SK-N-SH treated with all-trans-retinoic acid at 6 μM for 48 hours (cell line): ENCODE measurements around the gene CDH4.

ENCODE experiments used
- ATAC-seq: fragments of 200-7000 bp; cut with Tn5 transposase; 3 replicates; pipeline ENCODE4 v1.9.1; 2020; ENCODE audit warnings: mild to moderate bottlenecking, moderate library complexity
- BACH2 ChIP-seq: fragments of 250-450 bp; sonication (Bioruptor Pico); IDR thresholded peaks from 2 replicates; pipeline ENCODE4 v1.9.0; 2021; ENCODE audit warnings: mild to moderate bottlenecking, borderline replicate concordance
- CREB5 ChIP-seq: fragments of 250-450 bp; sonication (Bioruptor Pico); IDR thresholded peaks from 2 replicates; pipeline ENCODE4 v1.5.1; 2020; ENCODE audit warnings: low read depth, mild to moderate bottlenecking, moderate library complexity
- ESRRG ChIP-seq: fragments of 250-450 bp; sonication (Bioruptor Pico); IDR thresholded peaks from 2 replicates; pipeline ENCODE4 v1.6.1; 2021; ENCODE audit warnings: mild to moderate bottlenecking
- GLIS3 ChIP-seq: fragments of 250-450 bp; sonication (Bioruptor Pico); IDR thresholded peaks from 2 replicates; pipeline ENCODE4 v1.5.0; 2020; ENCODE audit warnings: mild to moderate bottlenecking, moderate library complexity
- ISL1 ChIP-seq: fragments of 250-450 bp; sonication (Bioruptor Pico); IDR thresholded peaks from 2 replicates; pipeline ENCODE4 v2.1.2; 2022; ENCODE audit warnings: mild to moderate bottlenecking, moderate library complexity
- OSR1 ChIP-seq: fragments of 250-450 bp; sonication (Bioruptor Pico); IDR thresholded peaks from 2 replicates; pipeline ENCODE4 v1.8.0; 2022; ENCODE audit warnings: moderate library complexity, mild to moderate bottlenecking, inconsistent platforms
- PPARA ChIP-seq: fragments of 250-450 bp; sonication (Bioruptor Pico); IDR thresholded peaks from 2 replicates; pipeline ENCODE4 v1.5.0; 2020; ENCODE audit warnings: mild to moderate bottlenecking, borderline replicate concordance
- RARB ChIP-seq: fragments of 250-450 bp; sonication (Bioruptor Pico); IDR thresholded peaks from 2 replicates; pipeline ENCODE4 v1.8.0; 2021; ENCODE audit warnings: mild to moderate bottlenecking, moderate library complexity
- SNAI2 ChIP-seq: fragments of 250-450 bp; sonication (Bioruptor Pico); IDR thresholded peaks from 2 replicates; pipeline ENCODE4 v1.5.0; 2020; ENCODE audit warnings: mild to moderate bottlenecking, moderate library complexity
- TCF4 ChIP-seq: fragments of 250-450 bp; sonication (Bioruptor Pico); IDR thresholded peaks from 2 replicates; pipeline ENCODE4 v1.8.0; 2021; ENCODE audit warnings: mild to moderate bottlenecking, moderate library complexity, borderline replicate concordance
- TSHZ2 ChIP-seq: fragments of 250-450 bp; sonication (Bioruptor Pico); IDR thresholded peaks from 2 replicates; pipeline ENCODE4 v1.5.0; 2020; ENCODE audit warnings: mild to moderate bottlenecking, moderate library complexity
- ZC3H10 ChIP-seq: fragments of 250-450 bp; sonication (Bioruptor Pico); IDR thresholded peaks from 2 replicates; pipeline ENCODE4 v1.5.1; 2021; ENCODE audit warnings: mild to moderate bottlenecking, moderate library complexity
- ZFP3 ChIP-seq: fragments of 250-450 bp; sonication (Bioruptor Pico); IDR thresholded peaks from 2 replicates; pipeline ENCODE4 v1.5.0; 2020; ENCODE audit warnings: mild to moderate bottlenecking, moderate library complexity
- ZNF565 ChIP-seq: fragments of 450-650 bp; formaldehyde crosslinking; conservative IDR thresholded peaks from 2 replicates; pipeline ENCODE4 v1.5.0; 2020; ENCODE audit warnings: low read depth, mild to moderate bottlenecking, moderate library complexity
- ZNF70 ChIP-seq: fragments of 450-650 bp; formaldehyde crosslinking; IDR thresholded peaks from 2 replicates; pipeline ENCODE4 v1.5.0; 2020; ENCODE audit warnings: mild to moderate bottlenecking, moderate library complexity
- ZNF8 ChIP-seq: fragments of 450-650 bp; formaldehyde crosslinking; IDR thresholded peaks from 2 replicates; pipeline ENCODE4 v1.5.0; 2020; ENCODE audit warnings: mild to moderate bottlenecking, moderate library complexity
- TF ChIP-seq, protein P1 (sequence below): fragments of 250-450 bp; sonication (Bioruptor Pico); IDR thresholded peaks from 2 replicates; pipeline ENCODE4 v1.8.0; 2021; ENCODE audit warnings: low read depth, mild to moderate bottlenecking, moderate library complexity, borderline replicate concordance
- TF ChIP-seq, protein P2 (sequence below): fragments of 250-450 bp; sonication (Bioruptor Pico); IDR thresholded peaks from 2 replicates; pipeline ENCODE4 v1.5.1; 2021; ENCODE audit warnings: mild to moderate bottlenecking, moderate library complexity
- TF ChIP-seq, protein P3 (sequence below): fragments of 250-450 bp; sonication (Bioruptor Pico); IDR thresholded peaks from 2 replicates; pipeline ENCODE4 v1.8.0; 2020; ENCODE audit warnings: mild to moderate bottlenecking, moderate library complexity, borderline replicate concordance

Gene CDH4

GRCh38 chr20:61251529-61252393, at the start of gene CDH4:
Gene CDH4 (plus strand): TSS chr20:61252261.
- ATAC-seq, result no peak

DNA sequence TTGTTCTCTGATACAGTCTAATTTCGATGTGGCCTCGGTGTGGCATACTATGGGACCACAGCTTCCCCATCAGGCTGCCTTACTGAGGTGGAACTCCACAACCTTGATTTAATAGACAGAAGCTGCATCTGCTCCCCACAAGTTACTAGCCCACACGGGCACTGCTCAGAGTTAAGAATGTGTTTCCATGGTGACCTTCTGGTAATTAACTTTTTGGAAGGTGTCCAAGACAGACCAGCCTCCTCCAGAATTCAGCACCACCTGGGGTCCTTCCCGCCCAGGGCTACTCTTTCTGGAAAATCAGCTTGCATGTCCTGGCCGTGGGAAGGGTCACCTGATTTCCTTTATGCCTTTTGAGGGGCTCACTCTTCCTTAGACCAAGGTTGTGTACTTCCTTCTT, 48.7 kb upstream of the CDH4 start:
- no peak for TF ChIP-seq OSR1 (CRISPR knock-in tag)
- no peak for TF ChIP-seq PPARA
- no peak for TF ChIP-seq RARB
- no peak for TF ChIP-seq SNAI2 (CRISPR knock-in tag)
- TF ChIP-seq, protein P1, sequence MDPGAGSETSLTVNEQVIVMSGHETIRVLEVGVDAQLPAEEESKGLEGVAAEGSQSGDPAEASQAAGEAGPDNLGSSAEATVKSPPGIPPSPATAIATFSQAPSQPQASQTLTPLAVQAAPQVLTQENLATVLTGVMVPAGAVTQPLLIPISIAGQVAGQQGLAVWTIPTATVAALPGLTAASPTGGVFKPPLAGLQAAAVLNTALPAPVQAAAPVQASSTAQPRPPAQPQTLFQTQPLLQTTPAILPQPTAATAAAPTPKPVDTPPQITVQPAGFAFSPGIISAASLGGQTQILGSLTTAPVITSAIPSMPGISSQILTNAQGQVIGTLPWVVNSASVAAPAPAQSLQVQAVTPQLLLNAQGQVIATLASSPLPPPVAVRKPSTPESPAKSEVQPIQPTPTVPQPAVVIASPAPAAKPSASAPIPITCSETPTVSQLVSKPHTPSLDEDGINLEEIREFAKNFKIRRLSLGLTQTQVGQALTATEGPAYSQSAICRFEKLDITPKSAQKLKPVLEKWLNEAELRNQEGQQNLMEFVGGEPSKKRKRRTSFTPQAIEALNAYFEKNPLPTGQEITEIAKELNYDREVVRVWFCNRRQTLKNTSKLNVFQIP (CRISPR knock-in tag), result no peak
- TF ChIP-seq ZFP3 (CRISPR knock-in tag), result no peak
- TF ChIP-seq BACH2 (CRISPR knock-in tag), result no peak
- TF ChIP-seq, protein P2, sequence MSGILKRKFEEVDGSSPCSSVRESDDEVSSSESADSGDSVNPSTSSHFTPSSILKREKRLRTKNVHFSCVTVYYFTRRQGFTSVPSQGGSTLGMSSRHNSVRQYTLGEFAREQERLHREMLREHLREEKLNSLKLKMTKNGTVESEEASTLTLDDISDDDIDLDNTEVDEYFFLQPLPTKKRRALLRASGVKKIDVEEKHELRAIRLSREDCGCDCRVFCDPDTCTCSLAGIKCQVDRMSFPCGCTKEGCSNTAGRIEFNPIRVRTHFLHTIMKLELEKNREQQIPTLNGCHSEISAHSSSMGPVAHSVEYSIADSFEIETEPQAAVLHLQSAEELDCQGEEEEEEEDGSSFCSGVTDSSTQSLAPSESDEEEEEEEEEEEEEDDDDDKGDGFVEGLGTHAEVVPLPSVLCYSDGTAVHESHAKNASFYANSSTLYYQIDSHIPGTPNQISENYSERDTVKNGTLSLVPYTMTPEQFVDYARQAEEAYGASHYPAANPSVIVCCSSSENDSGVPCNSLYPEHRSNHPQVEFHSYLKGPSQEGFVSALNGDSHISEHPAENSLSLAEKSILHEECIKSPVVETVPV, result no peak
- TF ChIP-seq ESRRG, result no peak
- TF ChIP-seq ZC3H10 (CRISPR knock-in tag), result no peak
- no peak for TF ChIP-seq ISL1 (CRISPR knock-in tag)
- no peak for TF ChIP-seq ZNF8 (CRISPR knock-in tag)
- no peak for TF ChIP-seq GLIS3 (CRISPR knock-in tag)
- TF ChIP-seq TCF4 (CRISPR knock-in tag), result no peak
- no peak for TF ChIP-seq TSHZ2 (CRISPR knock-in tag)
- no peak for TF ChIP-seq ZNF565 (CRISPR knock-in tag)
- ATAC-seq, result no peak

More at GRCh38 chr20:61251529-61252393, at the start of gene CDH4:
- no peak for TF ChIP-seq TSHZ2 (CRISPR knock-in tag)
- no peak for TF ChIP-seq ZNF70 (CRISPR knock-in tag)
- TF ChIP-seq CREB5 (CRISPR knock-in tag), result no peak
- no peak for TF ChIP-seq ZFP3 (CRISPR knock-in tag)
- TF ChIP-seq, all 23 proteins: peak for 0

DNA sequence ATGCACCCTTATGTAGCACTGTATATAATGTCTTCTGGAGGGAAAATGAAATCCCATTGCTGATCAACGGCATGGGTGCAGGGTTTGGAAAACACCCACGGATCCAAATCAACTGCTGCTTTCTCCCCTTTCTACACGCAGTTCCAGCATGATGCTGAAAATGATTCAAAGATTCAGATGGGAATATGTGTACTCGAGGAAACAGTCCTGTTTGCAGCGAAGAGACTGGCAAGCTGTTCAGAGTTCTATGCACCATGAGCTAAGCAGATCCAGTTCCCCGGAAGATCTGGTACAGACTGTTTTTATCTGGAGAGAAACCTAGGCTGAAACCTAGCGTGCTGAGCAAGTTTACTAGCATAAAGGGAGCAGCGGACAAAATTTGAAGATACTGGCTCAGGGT, 47.9 kb upstream of the CDH4 start:
- TF ChIP-seq, protein P1 (CRISPR knock-in tag), result no peak
- TF ChIP-seq BACH2 (CRISPR knock-in tag) (no peak), RARB (no peak), TCF4 (CRISPR knock-in tag) (no peak), ZNF70 (CRISPR knock-in tag) (no peak), CREB5 (CRISPR knock-in tag) (no peak)
- TF ChIP-seq, protein P2, result no peak
- TF ChIP-seq, protein P3, sequence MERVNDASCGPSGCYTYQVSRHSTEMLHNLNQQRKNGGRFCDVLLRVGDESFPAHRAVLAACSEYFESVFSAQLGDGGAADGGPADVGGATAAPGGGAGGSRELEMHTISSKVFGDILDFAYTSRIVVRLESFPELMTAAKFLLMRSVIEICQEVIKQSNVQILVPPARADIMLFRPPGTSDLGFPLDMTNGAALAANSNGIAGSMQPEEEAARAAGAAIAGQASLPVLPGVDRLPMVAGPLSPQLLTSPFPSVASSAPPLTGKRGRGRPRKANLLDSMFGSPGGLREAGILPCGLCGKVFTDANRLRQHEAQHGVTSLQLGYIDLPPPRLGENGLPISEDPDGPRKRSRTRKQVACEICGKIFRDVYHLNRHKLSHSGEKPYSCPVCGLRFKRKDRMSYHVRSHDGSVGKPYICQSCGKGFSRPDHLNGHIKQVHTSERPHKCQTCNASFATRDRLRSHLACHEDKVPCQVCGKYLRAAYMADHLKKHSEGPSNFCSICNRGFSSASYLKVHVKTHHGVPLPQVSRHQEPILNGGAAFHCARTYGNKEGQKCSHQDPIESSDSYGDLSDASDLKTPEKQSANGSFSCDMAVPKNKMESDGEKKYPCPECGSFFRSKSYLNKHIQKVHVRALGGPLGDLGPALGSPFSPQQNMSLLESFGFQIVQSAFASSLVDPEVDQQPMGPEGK (CRISPR knock-in tag), result no peak

More for the DNA sequence above, 47.9 kb upstream of the CDH4 start:
- ATAC-seq, result no peak
